Panc1 (cell line): ENCODE measurements around the gene FKBP1A.

Source experiments
- CTCF ChIP-seq: fragments of 450-650 bp; IDR thresholded peaks from 2 replicates; pipeline ENCODE4 v1.5.1; 2017; ENCODE audit warnings: mild to moderate bottlenecking
- POLR2AphosphoS5 ChIP-seq: IDR thresholded peaks from 2 replicates; pipeline ENCODE4 v1.6.1; 2012; ENCODE audit warnings: mild to moderate bottlenecking, low read depth, low read length, moderate library complexity
- REST ChIP-seq, 2 experiments: IDR thresholded peaks; 2 replicates each; pipeline ENCODE4 v1.6.1; 2011 to 2012; ENCODE audit warnings: low read depth in 2 of 2, control low read depth in 1 of 2, low read length in 1 of 2, mild to moderate bottlenecking in 1 of 2, moderate library complexity in 1 of 2; ENCODE audit not compliant: insufficient read depth in 1 of 2
- TCF7L2 ChIP-seq: IDR thresholded peaks from 2 replicates; pipeline ENCODE4 v1.6.1; 2011; ENCODE audit warnings: mild to moderate bottlenecking, low read depth, low read length, inconsistent platforms

- TF ChIP-seq CTCF (no peak), POLR2AphosphoS5 (no peak), REST (IDR thresholded peaks at IDR 0.05; ENCODE audit: insufficient read depth in 1 of 2, low read depth in 2 of 2, low read length in 1 of 2) (no peak), TCF7L2 (no peak)
These were observed 21.6 kb downstream of the FKBP1A start for GRCh38 chr20:1371202-1371782.
